COR-L47 (cell line): ENCODE data around the gene IGF2.
"Not testable (repeated sequence)": the region's sequence is repeated elsewhere in the genome, so short reads cannot be mapped to it uniquely, and the experiment has no call there.

Experiments
- DNase-seq: peaks from one replicate; lab custom pipeline; 2025; lab: John Stamatoyannopoulos, UW

Gene IGF2

GRCh38 chr11:2136209-2136951, 2.8 kb downstream of the IGF2 start:
- DNase-seq = no peak

GRCh38 chr11:2135648-2136201, 3.5 kb downstream of the IGF2 start:
- no peak for DNase-seq

- no peak for DNase-seq
Observed at GRCh38 chr11:2135018-2135569, 4.1 kb downstream of the IGF2 start.

- DNase-seq = no peak
Observed at GRCh38 chr11:2134022-2135010, 4.9 kb downstream of the IGF2 start.

- DNase-seq = no peak
Observed at GRCh38 chr11:2133241-2134021, 5.8 kb downstream of the IGF2 start.

- DNase-seq = no peak
Observed at GRCh38 chr11:2132874-2133240, 6.3 kb downstream of the IGF2 start.

- DNase-seq = no peak
Observed at GRCh38 chr11:2132246-2132645, 6.9 kb downstream of the IGF2 start.

GRCh38 chr11:2131371-2132236, 7.6 kb downstream of the IGF2 start:
- no peak for DNase-seq

- DNase-seq = no peak
Observed at GRCh38 chr11:2130881-2131352, 8.3 kb downstream of the IGF2 start.

GRCh38 chr11:2129699-2130366, 9.4 kb downstream of the IGF2 start:
- DNase-seq = no peak

- no peak for DNase-seq
Observed at GRCh38 chr11:2129308-2129698, 9.9 kb downstream of the IGF2 start.

GRCh38 chr11:2128511-2129307, 10.5 kb downstream of the IGF2 start:
- DNase-seq = no peak

GRCh38 chr11:2128130-2128510, 11.1 kb downstream of the IGF2 start:
- DNase-seq = no peak

GRCh38 chr11:2127482-2128129, 11.6 kb downstream of the IGF2 start:
- no peak for DNase-seq

GRCh38 chr11:2126520-2127085, 12.6 kb downstream of the IGF2 start:
- DNase-seq = no peak

GRCh38 chr11:2124736-2125484, 14.3 kb downstream of the IGF2 start:
- DNase-seq = not testable (repeated sequence)

- DNase-seq = no peak
Observed at GRCh38 chr11:2123628-2123960, 15.6 kb downstream of the IGF2 start.
